H1 (cell line): Measurements from ENCODE around the gene MOK. TPM values are rescaled to one million over a fixed set of nuclear protein-coding genes. Genes with fewer than 3 reads are reported as not detected.

Experiments
- CTCF ChIA-PET: fragments of 300-600 bp; sonication (Branson Sonifier 250); formaldehyde crosslinking; loops from one replicate; lab custom pipeline; 2021; ENCODE audit not compliant: partially characterized antibody; lab: Charles Lee
- POLR2A ChIA-PET: fragments of 300-600 bp; sonication (Branson Sonifier 250); formaldehyde crosslinking; loops from one replicate; lab custom pipeline; 2021; ENCODE audit warnings: inconsistent platforms; ENCODE audit not compliant: partially characterized antibody; lab: Charles Lee
- DNase-seq, 2 experiments: peaks; one replicate each; pipeline versions ENCODE4 v3.0.0 to v3.0.0-alpha.2; 2010 to 2022; ENCODE audit warnings: low spot score in 2 of 2, low read depth in 1 of 2, mixed read lengths in 1 of 2
- FAIRE-seq: peaks from 2 replicates; lab custom pipeline; 2011; peaks lifted over from hg19 to GRCh38; lab: Jason Lieb, UNC
- H2AFZ ChIP-seq: 2 replicates; pipeline ENCODE4 v1.8.1; 2012; ENCODE audit warnings: low read length, inconsistent platforms
- H2AK5ac ChIP-seq: 2 replicates; pipeline ENCODE4 v1.6.1; 2013; ENCODE audit warnings: low read depth, low read length
- H2BK120ac ChIP-seq: replicated peaks from 2 replicates; pipeline ENCODE3; 2013; ENCODE audit warnings: low read depth, low read length, inconsistent platforms
- H2BK12ac ChIP-seq: 2 replicates; pipeline ENCODE4 v1.6.1; 2013; ENCODE audit warnings: low read depth, low read length
- H2BK15ac ChIP-seq: 2 replicates; pipeline ENCODE4 v1.6.1; 2013; ENCODE audit warnings: low read length
- H2BK20ac ChIP-seq: 2 replicates; pipeline ENCODE4 v1.6.1; 2013; ENCODE audit warnings: low read length
- H2BK5ac ChIP-seq: 2 replicates; pipeline ENCODE4 v1.6.1; 2013; ENCODE audit warnings: low read depth, low read length
- H3K14ac ChIP-seq: 2 replicates; pipeline ENCODE4 v1.6.1; 2013; ENCODE audit warnings: inconsistent platforms; ENCODE audit not compliant: insufficient read length
- H3K18ac ChIP-seq: 2 replicates; pipeline ENCODE4 v1.6.1; 2013; ENCODE audit warnings: low read length; ENCODE audit errors: extremely low read depth
- H3K23ac ChIP-seq: 2 replicates; pipeline ENCODE4 v1.6.1; 2013; ENCODE audit warnings: inconsistent platforms; ENCODE audit not compliant: insufficient read length
- H3K23me2 ChIP-seq: 2 replicates; pipeline ENCODE4 v1.6.1; 2013; ENCODE audit warnings: low read depth, low read length
- H3K27ac ChIP-seq: 2 replicates; pipeline ENCODE4 v1.6.1; 2011; ENCODE audit warnings: low read depth, low read length, inconsistent platforms
- H3K27me3 ChIP-seq, 4 experiments: replicated peaks in 1 of 4; 1 replicate in 1 of 4; 2 replicates in 3 of 4; pipeline versions ENCODE4 v1.6.1 to v1.8.1; 2011 to 2013; ENCODE audit warnings: low read length in 3 of 4, mild to moderate bottlenecking in 3 of 4, inconsistent platforms in 2 of 4, mixed read lengths in 2 of 4, moderate library complexity in 1 of 4; ENCODE audit not compliant: control insufficient read depth in 3 of 4, insufficient read depth in 3 of 4; ENCODE audit errors: extremely low read depth in 1 of 4
- H3K36me3 ChIP-seq, 4 experiments: 2 replicates each; pipeline versions ENCODE4 v1.6.1 to v1.8.1; 2011 to 2013; ENCODE audit warnings: mild to moderate bottlenecking in 4 of 4, low read length in 3 of 4, moderate library complexity in 2 of 4, control low read depth in 1 of 4, inconsistent platforms in 1 of 4; ENCODE audit not compliant: insufficient read depth in 4 of 4, control insufficient read depth in 2 of 4
- H3K4ac ChIP-seq: replicated peaks from 2 replicates; pipeline ENCODE3; 2013; ENCODE audit warnings: low read length, low read depth, mixed read lengths, inconsistent platforms; ENCODE audit not compliant: insufficient read length
- H3K4me1 ChIP-seq, 4 experiments: replicated peaks in 1 of 4; 1 replicate in 1 of 4; 2 replicates in 3 of 4; pipeline versions ENCODE4 v1.6.1 to v1.8.1; 2011 to 2013; ENCODE audit warnings: low read length in 3 of 4, inconsistent platforms in 2 of 4, mixed read lengths in 1 of 4; ENCODE audit not compliant: insufficient read depth in 4 of 4, control insufficient read depth in 3 of 4
- H3K4me2 ChIP-seq, 2 experiments: 2 replicates each; pipeline versions ENCODE4 v1.6.1 to v1.8.1; 2011 to 2013; ENCODE audit warnings: low read depth in 2 of 2, low read length in 2 of 2, control low read depth in 1 of 2, inconsistent platforms in 1 of 2, mild to moderate bottlenecking in 1 of 2; ENCODE audit not compliant: insufficient read depth in 1 of 2
- H3K4me3 ChIP-seq, 4 experiments: fragments of 200-600, 300-600 bp in 1 of 4; sonication (generic), shearing (Covaris generic), sonication (Bioruptor Twin) in 1 of 4; 2 replicates each; pipeline versions ENCODE4 v1.5.1 to v1.8.1; 2011 to 2016; ENCODE audit warnings: low read length in 4 of 4, low read depth in 3 of 4, control low read depth in 2 of 4, inconsistent platforms in 2 of 4, mild to moderate bottlenecking in 2 of 4, mixed read lengths in 1 of 4, moderate library complexity in 1 of 4; ENCODE audit not compliant: insufficient read depth in 2 of 4; ENCODE audit errors: extremely low read depth in 1 of 4
- H3K56ac ChIP-seq: replicated peaks from 2 replicates; pipeline ENCODE3; 2013; ENCODE audit warnings: low read depth, mild to moderate bottlenecking, mixed read lengths, low read length, inconsistent platforms; ENCODE audit not compliant: insufficient read length
- H3K79me1 ChIP-seq: 2 replicates; pipeline ENCODE4 v1.6.1; 2013; ENCODE audit warnings: low read depth, low read length, control low read depth
- H3K79me2 ChIP-seq, 2 experiments: 2 replicates each; pipeline versions ENCODE4 v1.6.1 to v1.8.1; 2012 to 2013; ENCODE audit warnings: low read length in 2 of 2, mild to moderate bottlenecking in 2 of 2, inconsistent platforms in 1 of 2; ENCODE audit not compliant: insufficient read depth in 2 of 2, control insufficient read depth in 1 of 2
- H3K9ac ChIP-seq, 4 experiments: replicated peaks in 1 of 4; 1 replicate in 1 of 4; 2 replicates in 3 of 4; pipeline versions ENCODE4 v1.6.1 to v1.8.1; 2011 to 2013; ENCODE audit warnings: low read depth in 3 of 4, low read length in 3 of 4, control low read depth in 2 of 4, mild to moderate bottlenecking in 2 of 4, moderate library complexity in 2 of 4, inconsistent platforms in 1 of 4; ENCODE audit errors: extremely low read depth in 1 of 4
- H3K9me3 ChIP-seq, 2 experiments: 2 replicates each; pipeline versions ENCODE4 v1.6.1 to v1.8.1; 2012 to 2013; ENCODE audit warnings: mild to moderate bottlenecking in 2 of 2, moderate library complexity in 2 of 2, control low read depth in 1 of 2, inconsistent platforms in 1 of 2, low read depth in 1 of 2, low read length in 1 of 2, mixed read lengths in 1 of 2; ENCODE audit not compliant: insufficient read depth in 2 of 2
- H4K20me1 ChIP-seq, 2 experiments: replicated peaks in 1 of 2; 2 replicates each; pipeline versions ENCODE3 to v1.8.1; 2011 to 2013; ENCODE audit warnings: inconsistent platforms in 2 of 2, low read length in 2 of 2, mild to moderate bottlenecking in 1 of 2; ENCODE audit not compliant: insufficient read depth in 2 of 2, control insufficient read depth in 1 of 2
- H4K5ac ChIP-seq: 2 replicates; pipeline ENCODE4 v1.6.1; 2013; ENCODE audit warnings: low read length, low read depth, mixed read lengths, inconsistent platforms; ENCODE audit not compliant: insufficient read length
- H4K8ac ChIP-seq: 2 replicates; pipeline ENCODE4 v1.8.0; 2013; ENCODE audit warnings: mild to moderate bottlenecking, moderate library complexity, low read length, inconsistent platforms; ENCODE audit not compliant: insufficient read depth; ENCODE audit errors: extremely low read depth
- H4K91ac ChIP-seq: replicated peaks from 2 replicates; pipeline ENCODE3; 2013; ENCODE audit warnings: low read length, mixed read lengths, inconsistent platforms; ENCODE audit not compliant: insufficient read length
- NANOG ChIP-seq: IDR thresholded peaks from 2 replicates; pipeline ENCODE4 v1.6.1; 2011; ENCODE audit warnings: low read length, low read depth, mild to moderate bottlenecking, inconsistent platforms; ENCODE audit not compliant: insufficient read depth, poor library complexity, severe bottlenecking
- TEAD4 ChIP-seq: IDR thresholded peaks from 2 replicates; pipeline ENCODE4 v1.6.1; 2012; ENCODE audit warnings: low read depth, low read length, inconsistent platforms, mixed read lengths
- WGBS, 2 experiments: shearing (Covaris generic) in 1 of 2; methylation state at CpG; one replicate each; pipeline versions ENCODE4 v1.1.6 to v1.1.7; 2013 to 2015; ENCODE audit warnings: low lambda C conversion rate in 2 of 2, mixed read lengths in 2 of 2, inconsistent platforms in 1 of 2, low coverage in 1 of 2, missing lambda C conversion rate in 1 of 2; ENCODE audit not compliant: insufficient replicate concordance in 2 of 2, insufficient coverage in 1 of 2, insufficient read length in 1 of 2; ENCODE audit errors: extremely low coverage in 1 of 2, missing lambda C conversion rate in 1 of 2; 5-methylcytosine and 5-hydroxymethylcytosine counted together
- polyA plus RNA-seq, 7 experiments: library from polyadenylated mRNA; depleted of rRNA in 3 of 7; stranded (reverse) in 5 of 7; unstranded in 2 of 7; fragments of >200 nt in 5 of 7; fragments of 200-250 nt in 2 of 7; gene quantifications; 1 replicate in 5 of 7; 2 replicates in 1 of 7; 4 replicates in 1 of 7; pipeline versions ENCODE4 v1.2.1 to v1.2.3, GENCODE V29; 2011 to 2013; ENCODE audit warnings: missing spikeins in 2 of 7, mixed read lengths in 2 of 7
- total RNA-seq: library from RNA; stranded (reverse); fragmentation: NEBNext Ultra II Directional; extraction: Animal tissue kit (Norgen Biotek cat#: 25700); gene quantifications from 2 replicates; pipeline ENCODE4 v1.2.1, GENCODE V29; 2021

Gene MOK
- total and polyA plus RNA-seq, 2 of the 8 experiments (the other 6 are each of a cell fraction or from before 2014, with no cell fraction given) = 2.1 to 2.5 TPM

DNA sequence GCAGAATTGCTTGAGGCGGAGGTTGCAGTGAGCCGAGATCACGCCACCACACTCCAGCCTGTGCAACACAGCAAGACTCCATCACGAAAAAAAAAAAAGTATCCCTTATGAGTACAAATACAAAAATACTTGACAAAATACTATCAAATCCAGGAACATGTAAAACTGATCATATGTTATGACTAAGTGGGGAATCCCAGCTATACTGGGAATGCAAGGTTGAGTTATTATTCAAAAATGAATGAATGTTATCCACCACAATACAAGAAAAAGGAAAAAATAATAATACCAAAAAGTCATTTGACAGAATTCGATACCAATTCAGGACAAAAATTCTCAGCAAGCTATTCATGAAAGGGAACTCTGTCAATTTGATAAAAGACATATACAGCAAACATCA lies 32.6 kb downstream of the MOK start:
- H4K20me1 ChIP-seq = no peaks in the 10 kb centered on the region
- H2BK5ac ChIP-seq = no peak overlapping the region
- DNase-seq (no peak), FAIRE-seq (no peak)
- H2AFZ ChIP-seq = no peak overlapping the region
- H3K9me3 ChIP-seq = no peaks in the 10 kb centered on the region; a peak in 1 of 4 replicates
- TF ChIP-seq TEAD4 (no peak), NANOG (no peak)
- ChIA-PET CTCF (interaction anchor here (0.7 to 1.2 kb wide), 3 partner anchors 36 to 176 kb away, joined by 3 read pairs; no protein-coding TSS in a partner anchor), POLR2A (no interaction called here)
- no peaks in the 10 kb centered on the region for H3K27me3 ChIP-seq
- H3K23me2 ChIP-seq = no peaks in the 10 kb centered on the region
- no peak overlapping the region for H4K91ac ChIP-seq
- H3K14ac ChIP-seq = no peak overlapping the region
- no peak overlapping the region for H3K18ac ChIP-seq
- WGBS, 2 experiments = 90% methylated on average over 5 of the region's 5 CpGs; no CpG with 5 or more reads in 1 of the 2 experiments
- H2BK20ac ChIP-seq = no peak overlapping the region
- H3K27ac ChIP-seq = no peak overlapping the region
- no peak overlapping the region for H3K4ac ChIP-seq
- no peaks in the 10 kb centered on the region; the same call in 1 of the 2 replicates for H3K79me1 ChIP-seq
- H2BK15ac ChIP-seq = no peak overlapping the region
- H4K5ac ChIP-seq = no peak overlapping the region
- H3K9ac ChIP-seq = no peak overlapping the region
- no peak overlapping the region for H3K56ac ChIP-seq
- H2BK12ac ChIP-seq = no peak overlapping the region
- H3K4me2 ChIP-seq = no peak overlapping the region
- H2BK120ac ChIP-seq = no peak overlapping the region
- H3K36me3 ChIP-seq = no peaks in the 10 kb centered on the region
- no peaks in the 10 kb centered on the region for H3K4me1 ChIP-seq
- H3K23ac ChIP-seq = no peak overlapping the region
- no peak overlapping the region for H4K8ac ChIP-seq
- H3K79me2 ChIP-seq = no peaks in the 10 kb centered on the region
- H2AK5ac ChIP-seq = no peak overlapping the region
- H3K4me3 ChIP-seq = no peak overlapping the region
